Stimulated activated CD4-positive, alpha-beta T cell treated with anti-CD3 and anti-CD28 coated beads, Interleukin-4, amount 100 ng/mL, for 48 hours (primary cell): ENCODE measurements around the gene SIX1.

Experiments
- DNase-seq, 2 donors: peaks; one replicate each; pipeline ENCODE4 v3.0.0-alpha.2; 2020; ENCODE audit warnings: low read depth in 2 of 2

SIX1 gene

GRCh38 chr14:60655119-60655897, 6.0 kb upstream of the SIX1 start:
- no peak for DNase-seq

GRCh38 chr14:60654334-60654821, 5.1 kb upstream of the SIX1 start:
- DNase-seq = no peak

GRCh38 chr14:60653701-60654161, 4.5 kb upstream of the SIX1 start:
- DNase-seq = no peak

GRCh38 chr14:60652674-60653651, 3.7 kb upstream of the SIX1 start:
- no peak for DNase-seq

- no peak for DNase-seq
Measured at GRCh38 chr14:60651796-60652673, 2.8 kb upstream of the SIX1 start.

GRCh38 chr14:60651086-60651795, 2.0 kb upstream of the SIX1 start:
- no peak for DNase-seq

GRCh38 chr14:60650373-60650961, 1.2 kb upstream of the SIX1 start:
- DNase-seq = no peak

- DNase-seq = no peak
Measured at GRCh38 chr14:60649875-60650372, 647 bp upstream of the SIX1 start.

- DNase-seq = no peak
Measured at GRCh38 chr14:60648249-60648933, 886 bp downstream of the SIX1 start.

- DNase-seq = no peak
Measured at GRCh38 chr14:60647837-60648248, 1.4 kb downstream of the SIX1 start.

GRCh38 chr14:60647081-60647836, 2.0 kb downstream of the SIX1 start:
- DNase-seq = no peak

GRCh38 chr14:60646226-60646818, 3.0 kb downstream of the SIX1 start:
- DNase-seq = no peak

- no peak for DNase-seq
Measured at GRCh38 chr14:60645126-60645741, 4.0 kb downstream of the SIX1 start.

GRCh38 chr14:60644666-60645065, 4.6 kb downstream of the SIX1 start:
- no peak for DNase-seq

GRCh38 chr14:60643463-60644314, 5.6 kb downstream of the SIX1 start:
- DNase-seq = no peak

- DNase-seq = no peak
Measured at GRCh38 chr14:60643141-60643462, 6.2 kb downstream of the SIX1 start.
